Esophagus squamous epithelium (tissue), 4 donors: ENCODE data around the gene SYDE1.

Experiments
- CTCF ChIP-seq, 6 experiments: fragments of 450-650 bp in 4 of 6; fragments of 200-600 bp in 2 of 6; sonication (generic) in 2 of 6; IDR thresholded peaks; one replicate each; pipeline ENCODE4 v1.5.1; 2016 to 2019; ENCODE audit warnings: antibody characterized with exemption in 6 of 6, mild to moderate bottlenecking in 4 of 6, moderate library complexity in 4 of 6
- POLR2A ChIP-seq, 4 donors: fragments of 450-650 bp; IDR thresholded peaks; one replicate each; pipeline ENCODE4 v1.6.1; 2017; ENCODE audit warnings: antibody characterized with exemption in 4 of 4, mild to moderate bottlenecking in 4 of 4, moderate library complexity in 3 of 4

- TF ChIP-seq CTCF (IDR thresholded peaks at IDR 0.05) = no peak
- TF ChIP-seq POLR2A (IDR thresholded peaks at IDR 0.05) = no peak
Observed at GRCh38 chr19:15120135-15121026, 13.2 kb downstream of the SYDE1 start.
